ENCODE results near the gene ACBD7. TPM values are rescaled to one million over a fixed set of nuclear protein-coding genes. Genes with fewer than 3 reads are reported as not detected.

Gene ACBD7
- total RNA-seq, 2 donors from 2014 or later = 3.7 to 8.5 TPM

- H3K36me3 ChIP-seq (ENCODE audit: control insufficient read depth, insufficient read depth, low read length) = peaks cover 57% of the 10 kb centered on the region
- H3K4me3 ChIP-seq (ENCODE audit: low read length) = no peak overlapping the region
- 95 to 97% methylated on average over 4 to 5 of the region's 5 CpGs for WGBS, 2 experiments (ENCODE audit: insufficient coverage in 1 of 2, insufficient read length in 1 of 2)
- H3K27ac Mint-ChIP-seq = no peak overlapping the region
- no peak overlapping the region for H3K9ac ChIP-seq (ENCODE audit: extremely low read depth, low read length, poor library complexity, severe bottlenecking)
- peaks cover 12% of the 10 kb centered on the region for H3K9me3 ChIP-seq (ENCODE audit: control insufficient read depth, low read length)
- no peaks in the 10 kb centered on the region for H3K9me3 Mint-ChIP-seq
- H3K27me3 Mint-ChIP-seq (ENCODE audit: insufficient read depth) = no peaks in the 10 kb centered on the region
- peaks cover 35% of the 10 kb centered on the region for H3K36me3 Mint-ChIP-seq (ENCODE audit: low read depth)
- no peak for DNase-seq
- H3K27ac ChIP-seq (ENCODE audit: low read depth, low read length) = no peak overlapping the region
- no peaks in the 10 kb centered on the region for H3K4me1 Mint-ChIP-seq
- no peaks in the 10 kb centered on the region for H3K4me1 ChIP-seq (ENCODE audit: control insufficient read depth, insufficient read depth, low read length)
- H3K27me3 ChIP-seq (ENCODE audit: control insufficient read depth, insufficient read depth, low read length, poor library complexity, severe bottlenecking) = no peaks in the 10 kb centered on the region
- TF ChIP-seq CTCF (conservative IDR thresholded peaks at IDR 0.05) = no peak
- no peak overlapping the region for H3K4me3 Mint-ChIP-seq
These were observed 27.6 kb upstream of the ACBD7 start for GRCh38 chr10:15116225-15116624.

- no peak for TF ChIP-seq CTCF (conservative IDR thresholded peaks at IDR 0.05)
- 82 to 92% methylated on average over 3 to 4 of the region's 4 CpGs for WGBS, 2 experiments (ENCODE audit: insufficient coverage in 1 of 2, insufficient read length in 1 of 2)
- Histone ChIP-seq H3K27ac (ENCODE audit: low read depth, low read length) (no peak overlapping the region), H3K4me1 (ENCODE audit: control insufficient read depth, insufficient read depth, low read length) (no peaks in the 10 kb centered on the region), H3K36me3 (ENCODE audit: control insufficient read depth, insufficient read depth, low read length) (peaks cover 50% of the 10 kb centered on the region), H3K9ac (ENCODE audit: extremely low read depth, low read length, poor library complexity, severe bottlenecking) (no peak overlapping the region), H3K9me3 (ENCODE audit: control insufficient read depth, low read length) (peaks cover 12% of the 10 kb centered on the region), H3K4me3 (ENCODE audit: low read length) (no peak overlapping the region), H3K27me3 (ENCODE audit: control insufficient read depth, insufficient read depth, low read length, poor library complexity, severe bottlenecking) (no peaks in the 10 kb centered on the region)
- H3K9me3 Mint-ChIP-seq = no peaks in the 10 kb centered on the region
- no peaks in the 10 kb centered on the region for H3K4me1 Mint-ChIP-seq
- H3K27ac Mint-ChIP-seq = no peak overlapping the region
- no peak overlapping the region for H3K4me3 Mint-ChIP-seq
- H3K36me3 Mint-ChIP-seq (ENCODE audit: low read depth) = peaks cover 38% of the 10 kb centered on the region
- DNase-seq = no peak
- no peaks in the 10 kb centered on the region for H3K27me3 Mint-ChIP-seq (ENCODE audit: insufficient read depth)
These were observed 25.2 kb upstream of the ACBD7 start for GRCh38 chr10:15113766-15114165.

GRCh38 chr10:15112657-15113056, 24.1 kb upstream of the ACBD7 start:
- Histone ChIP-seq H3K36me3 (ENCODE audit: control insufficient read depth, insufficient read depth, low read length) (peaks cover 49% of the 10 kb centered on the region), H3K27ac (ENCODE audit: low read depth, low read length) (no peak overlapping the region), H3K27me3 (ENCODE audit: control insufficient read depth, insufficient read depth, low read length, poor library complexity, severe bottlenecking) (no peaks in the 10 kb centered on the region), H3K9me3 (ENCODE audit: control insufficient read depth, low read length) (peaks cover 12% of the 10 kb centered on the region), H3K4me1 (ENCODE audit: control insufficient read depth, insufficient read depth, low read length) (no peaks in the 10 kb centered on the region), H3K9ac (ENCODE audit: extremely low read depth, low read length, poor library complexity, severe bottlenecking) (no peak overlapping the region), H3K4me3 (ENCODE audit: low read length) (no peak overlapping the region)
- Mint-ChIP-seq H3K27me3 (ENCODE audit: insufficient read depth) (no peaks in the 10 kb centered on the region), H3K4me1 (no peaks in the 10 kb centered on the region), H3K9me3 (no peaks in the 10 kb centered on the region), H3K36me3 (ENCODE audit: low read depth) (peaks cover 44% of the 10 kb centered on the region), H3K27ac (no peak overlapping the region), H3K4me3 (no peak overlapping the region)
- peak; percentile 62 for DNase-seq
- 93 to 94% methylated on average over 12 to 13 of the region's 13 CpGs for WGBS, 2 experiments (ENCODE audit: insufficient coverage in 1 of 2, insufficient read length in 1 of 2)
- TF ChIP-seq CTCF (conservative IDR thresholded peaks at IDR 0.05) = peak; percentile 41

Measured in endodermal cell (in vitro differentiated cells).